Measurements from ENCODE around the gene SCARB1. TPM values are rescaled to one million over a fixed set of nuclear protein-coding genes. Genes with fewer than 3 reads are reported as not detected.
"Not testable (repeated sequence)": the region's sequence is repeated elsewhere in the genome, so short reads cannot be mapped to it uniquely, and the experiment has no call there.

The SCARB1 gene
- total and polyA plus RNA-seq, 9 of the 15 experiments (the other 6 are each of a cell fraction or from before 2014, with no cell fraction given), result 0.56 to 157 (median 52.8) TPM

DNA sequence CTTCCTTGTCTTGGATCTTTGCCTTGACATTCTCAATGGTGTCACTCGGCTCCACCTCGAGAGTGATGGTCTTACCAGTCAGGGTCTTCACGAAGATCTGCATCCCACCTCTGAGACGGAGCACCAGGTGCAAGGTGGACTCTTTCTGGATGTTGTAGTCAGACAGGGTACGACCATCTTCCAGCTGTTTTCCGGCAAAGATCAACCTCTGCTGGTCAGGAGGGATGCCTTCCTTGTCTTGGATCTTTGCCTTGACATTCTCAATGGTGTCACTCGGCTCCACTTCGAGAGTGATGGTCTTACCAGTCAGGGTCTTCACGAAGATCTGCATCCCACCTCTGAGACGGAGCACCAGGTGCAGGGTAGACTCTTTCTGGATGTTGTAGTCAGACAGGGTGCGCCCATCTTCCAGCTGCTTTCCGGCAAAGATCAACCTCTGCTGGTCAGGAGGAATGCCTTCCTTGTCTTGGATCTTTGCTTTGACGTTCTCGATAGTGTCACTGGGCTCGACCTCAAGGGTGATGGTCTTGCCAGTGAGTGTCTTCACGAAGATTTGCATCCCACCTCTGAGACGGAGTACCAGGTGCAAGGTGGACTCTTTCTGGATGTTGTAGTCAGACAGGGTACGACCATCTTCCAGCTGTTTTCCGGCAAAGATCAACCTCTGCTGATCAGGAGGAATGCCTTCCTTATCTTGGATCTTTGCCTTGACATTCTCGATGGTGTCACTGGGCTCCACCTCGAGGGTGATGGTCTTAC lies 49.0 kb upstream of the SCARB1 start:
- not testable (repeated sequence) for BruUV-seq (replicated peaks)

More for the DNA sequence above, 49.0 kb upstream of the SCARB1 start:
- H3K27me3 ChIP-seq (ENCODE audit: control insufficient read depth in 2 of 2, insufficient read depth in 2 of 2, low read length in 2 of 2); H2AFZ ChIP-seq (ENCODE audit: low read depth, low read length); H3K9ac ChIP-seq (ENCODE audit: insufficient read depth in 1 of 2, low read depth in 2 of 2, low read length in 2 of 2); ATAC-seq; DNase-seq (ENCODE audit: extremely low read depth in 1 of 4, low spot score in 3 of 4); H3K9me1 ChIP-seq (ENCODE audit: control insufficient read depth, insufficient read depth, low read length); H3K27ac ChIP-seq (ENCODE audit: extremely low read depth, low read depth, low read length); in situ Hi-C loops (cut with MboI); H3K9me3 ChIP-seq (replicated peaks; ENCODE audit: control insufficient read depth, insufficient read depth, low read depth, low read length); intact Hi-C loops (cut with micrococcal nuclease); CTCF ChIA-PET (ENCODE audit: low intra/inter-chr PET ratio); FAIRE-seq; TF ChIP-seq CREB1 (IDR thresholded peaks at IDR 0.05): not testable (repeated sequence)
- H4K20me1 ChIP-seq (replicated peaks; ENCODE audit: control insufficient read depth, insufficient read depth, low read length), result peaks cover 37% of the 10 kb centered on the region
- H3K4me3 ChIP-seq, result peak overlapping the region; percentile 94
- H3K36me3 ChIP-seq (ENCODE audit: control insufficient read depth, insufficient read depth, low read length), result peaks cover 34% of the 10 kb centered on the region
- peaks cover 55% of the 10 kb centered on the region for H3K79me2 ChIP-seq (ENCODE audit: control insufficient read depth, insufficient read depth, low read length)
- TF ChIP-seq SUPT5H (IDR thresholded peaks at IDR 0.05), result peak; percentile 36
- TF ChIP-seq POLR2A (conservative IDR thresholded peaks at IDR 0.05), result peak; percentile 37
- TF ChIP-seq RBFOX2 (IDR thresholded peaks at IDR 0.05; ENCODE audit: low read depth, low read length), result peak; percentile 59
- TF ChIP-seq, protein P1, sequence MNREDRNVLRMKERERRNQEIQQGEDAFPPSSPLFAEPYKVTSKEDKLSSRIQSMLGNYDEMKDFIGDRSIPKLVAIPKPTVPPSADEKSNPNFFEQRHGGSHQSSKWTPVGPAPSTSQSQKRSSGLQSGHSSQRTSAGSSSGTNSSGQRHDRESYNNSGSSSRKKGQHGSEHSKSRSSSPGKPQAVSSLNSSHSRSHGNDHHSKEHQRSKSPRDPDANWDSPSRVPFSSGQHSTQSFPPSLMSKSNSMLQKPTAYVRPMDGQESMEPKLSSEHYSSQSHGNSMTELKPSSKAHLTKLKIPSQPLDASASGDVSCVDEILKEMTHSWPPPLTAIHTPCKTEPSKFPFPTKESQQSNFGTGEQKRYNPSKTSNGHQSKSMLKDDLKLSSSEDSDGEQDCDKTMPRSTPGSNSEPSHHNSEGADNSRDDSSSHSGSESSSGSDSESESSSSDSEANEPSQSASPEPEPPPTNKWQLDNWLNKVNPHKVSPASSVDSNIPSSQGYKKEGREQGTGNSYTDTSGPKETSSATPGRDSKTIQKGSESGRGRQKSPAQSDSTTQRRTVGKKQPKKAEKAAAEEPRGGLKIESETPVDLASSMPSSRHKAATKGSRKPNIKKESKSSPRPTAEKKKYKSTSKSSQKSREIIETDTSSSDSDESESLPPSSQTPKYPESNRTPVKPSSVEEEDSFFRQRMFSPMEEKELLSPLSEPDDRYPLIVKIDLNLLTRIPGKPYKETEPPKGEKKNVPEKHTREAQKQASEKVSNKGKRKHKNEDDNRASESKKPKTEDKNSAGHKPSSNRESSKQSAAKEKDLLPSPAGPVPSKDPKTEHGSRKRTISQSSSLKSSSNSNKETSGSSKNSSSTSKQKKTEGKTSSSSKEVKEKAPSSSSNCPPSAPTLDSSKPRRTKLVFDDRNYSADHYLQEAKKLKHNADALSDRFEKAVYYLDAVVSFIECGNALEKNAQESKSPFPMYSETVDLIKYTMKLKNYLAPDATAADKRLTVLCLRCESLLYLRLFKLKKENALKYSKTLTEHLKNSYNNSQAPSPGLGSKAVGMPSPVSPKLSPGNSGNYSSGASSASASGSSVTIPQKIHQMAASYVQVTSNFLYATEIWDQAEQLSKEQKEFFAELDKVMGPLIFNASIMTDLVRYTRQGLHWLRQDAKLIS (CRISPR knock-in tag; IDR thresholded peaks at IDR 0.05), result peak; percentile 66
- peak; percentile 49 for TF ChIP-seq POLR2B (IDR thresholded peaks at IDR 0.05; ENCODE audit: low read depth, partially characterized antibody)
- TF ChIP-seq CREB1 (CRISPR knock-in tag; IDR thresholded peaks at IDR 0.05), result 0 out of 2 replicates have a peak, but pooled peaks have one; percentile 11
- H3K4me1 ChIP-seq (replicated peaks in 1 of 2; ENCODE audit: control insufficient read depth in 2 of 2, insufficient read depth in 2 of 2, low read length in 2 of 2), result peaks cover 8 to 32% of the 10 kb centered on the region in 2 experiments
- peak overlapping the region; percentile 94 for H3K4me2 ChIP-seq (ENCODE audit: insufficient read depth, low read length)
- WGBS (ENCODE audit: insufficient coverage, low coverage, missing lambda C conversion rate), result 76% methylated on average over 16 of the region's 21 CpGs
- POLR2A ChIA-PET, result interaction anchor here (0.6 to 9.2 kb wide), 10 partner anchors 7 to 252 kb away, joined by 4 to 127 read pairs (median 17); no protein-coding TSS in a partner anchor
